Stimulated activated CD4-positive, alpha-beta T cell treated with anti-CD3 and anti-CD28 coated beads, Interleukin-15, amount 100 ng/mL, for 48 hours (primary cell): ENCODE data around the gene DSCAML1.

ENCODE experiments used
- DNase-seq, 2 donors: peaks; one replicate each; pipeline ENCODE4 v3.0.0-alpha.2; 2020; ENCODE audit warnings: low read depth in 2 of 2

The DSCAML1 gene

GRCh38 chr11:117547195-117547850, 249.7 kb downstream of the DSCAML1 start:
- DNase-seq, result no peak

GRCh38 chr11:117546431-117547194, 250.4 kb downstream of the DSCAML1 start:
- no peak for DNase-seq

GRCh38 chr11:117545706-117546105, 251.3 kb downstream of the DSCAML1 start:
- no peak for DNase-seq

- no peak for DNase-seq
Measured at GRCh38 chr11:117544130-117544800, 252.8 kb downstream of the DSCAML1 start.

- no peak for DNase-seq
Measured at GRCh38 chr11:117541211-117541610, 255.8 kb downstream of the DSCAML1 start.

- DNase-seq, result no peak
Measured at GRCh38 chr11:117538263-117539135, 258.5 kb downstream of the DSCAML1 start.

GRCh38 chr11:117535850-117536411, 261.1 kb downstream of the DSCAML1 start:
- no peak for DNase-seq

- DNase-seq, result no peak
Measured at GRCh38 chr11:117535201-117535849, 261.7 kb downstream of the DSCAML1 start.

- no peak for DNase-seq
Measured at GRCh38 chr11:117532568-117532967, 264.4 kb downstream of the DSCAML1 start.

- no peak for DNase-seq
Measured at GRCh38 chr11:117529816-117530215, 267.2 kb downstream of the DSCAML1 start.

- no peak for DNase-seq
Measured at GRCh38 chr11:117528097-117528721, 268.8 kb downstream of the DSCAML1 start.

GRCh38 chr11:117527271-117527670, 269.7 kb downstream of the DSCAML1 start:
- DNase-seq, result no peak

- no peak for DNase-seq
Measured at GRCh38 chr11:117525866-117526542, 271.0 kb downstream of the DSCAML1 start.

- no peak for DNase-seq
Measured at GRCh38 chr11:117524468-117525183, 272.4 kb downstream of the DSCAML1 start.

- DNase-seq, result no peak
Measured at GRCh38 chr11:117523680-117524079, 273.3 kb downstream of the DSCAML1 start.

- DNase-seq, result no peak
Measured at GRCh38 chr11:117521974-117522373, 275.0 kb downstream of the DSCAML1 start.

- no peak for DNase-seq
Measured at GRCh38 chr11:117520966-117521365, 276.1 kb downstream of the DSCAML1 start.

- DNase-seq, result no peak
Measured at GRCh38 chr11:117520201-117520600, 276.8 kb downstream of the DSCAML1 start.

- DNase-seq, result no peak
Measured at GRCh38 chr11:117519590-117519989, 277.4 kb downstream of the DSCAML1 start.
